Uterus (tissue), 2 donors: ENCODE measurements around the gene DAP.

Experiments used
- CTCF ChIP-seq, 4 experiments: fragments of 200-600 bp in 2 of 4; fragments of 450-650 bp in 2 of 4; sonication (generic) in 2 of 4; IDR thresholded peaks; one replicate each; pipeline ENCODE4 v1.5.1; 2016 to 2019; ENCODE audit warnings: antibody characterized with exemption in 4 of 4, mild to moderate bottlenecking in 2 of 4, moderate library complexity in 1 of 4
- POLR2A ChIP-seq, 2 donors: fragments of 450-650 bp; IDR thresholded peaks; one replicate each; pipeline ENCODE4 v1.6.1; 2016; ENCODE audit warnings: antibody characterized with exemption in 2 of 2, mild to moderate bottlenecking in 1 of 2, moderate library complexity in 1 of 2

- TF ChIP-seq POLR2A (IDR thresholded peaks at IDR 0.05) (no peak), CTCF (IDR thresholded peaks at IDR 0.05) (no peak)
Observed at GRCh38 chr5:10747678-10748622, 13.1 kb downstream of the DAP start.
